Measurements from ENCODE around the gene SPAG16.

DNA sequence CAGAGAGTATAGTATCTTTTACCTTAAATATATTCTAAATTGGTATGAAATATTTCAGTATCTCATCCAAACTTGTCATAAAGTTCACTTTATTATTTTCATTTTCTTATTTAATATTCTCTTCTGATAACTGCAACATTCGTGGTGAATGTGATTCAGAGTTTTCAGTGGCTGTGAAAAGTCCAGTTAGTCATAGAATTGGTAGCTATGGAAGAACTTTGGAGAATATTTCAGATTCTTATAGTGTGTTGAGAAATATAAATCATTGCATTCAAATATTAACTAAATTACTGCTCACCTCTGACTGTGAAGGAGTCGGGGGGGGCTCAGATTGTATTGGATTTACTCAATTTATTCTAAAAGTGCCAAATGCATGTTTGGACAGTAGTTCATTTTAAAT, 948.0 kb downstream of the SPAG16 start:
- TF ChIP-seq ZNF646 (CRISPR knock-in tag; IDR thresholded peaks at IDR 0.05) (no peak), ARID2 (CRISPR knock-in tag; IDR thresholded peaks at IDR 0.05; ENCODE audit: borderline replicate concordance) (no peak), SIN3A (IDR thresholded peaks at IDR 0.05; ENCODE audit: borderline replicate concordance, low read depth, low read length) (no peak), NR2F1 (CRISPR knock-in tag; IDR thresholded peaks at IDR 0.05) (no peak)
